ENCODE results near the gene AP3B1.

DNA sequence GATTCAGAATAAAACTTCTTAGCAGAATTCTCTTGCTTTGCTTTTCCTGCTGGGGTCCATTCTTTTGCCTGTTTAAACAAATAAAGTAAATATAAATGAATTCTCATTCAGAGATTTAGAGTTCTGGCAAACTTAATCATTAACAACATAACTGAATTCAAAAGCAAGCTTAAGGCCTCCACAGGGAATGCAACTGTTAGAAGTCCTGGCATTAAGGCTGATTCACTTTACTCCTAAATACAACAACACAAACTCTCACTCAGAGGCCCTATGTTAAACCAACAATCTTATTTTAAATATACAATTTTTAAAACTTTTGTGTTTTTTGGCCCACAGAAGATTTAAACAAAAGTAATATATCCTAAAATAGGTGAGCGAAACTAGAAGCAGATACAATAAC, 178.3 kb downstream of the AP3B1 start:
- TF ChIP-seq, protein P1, sequence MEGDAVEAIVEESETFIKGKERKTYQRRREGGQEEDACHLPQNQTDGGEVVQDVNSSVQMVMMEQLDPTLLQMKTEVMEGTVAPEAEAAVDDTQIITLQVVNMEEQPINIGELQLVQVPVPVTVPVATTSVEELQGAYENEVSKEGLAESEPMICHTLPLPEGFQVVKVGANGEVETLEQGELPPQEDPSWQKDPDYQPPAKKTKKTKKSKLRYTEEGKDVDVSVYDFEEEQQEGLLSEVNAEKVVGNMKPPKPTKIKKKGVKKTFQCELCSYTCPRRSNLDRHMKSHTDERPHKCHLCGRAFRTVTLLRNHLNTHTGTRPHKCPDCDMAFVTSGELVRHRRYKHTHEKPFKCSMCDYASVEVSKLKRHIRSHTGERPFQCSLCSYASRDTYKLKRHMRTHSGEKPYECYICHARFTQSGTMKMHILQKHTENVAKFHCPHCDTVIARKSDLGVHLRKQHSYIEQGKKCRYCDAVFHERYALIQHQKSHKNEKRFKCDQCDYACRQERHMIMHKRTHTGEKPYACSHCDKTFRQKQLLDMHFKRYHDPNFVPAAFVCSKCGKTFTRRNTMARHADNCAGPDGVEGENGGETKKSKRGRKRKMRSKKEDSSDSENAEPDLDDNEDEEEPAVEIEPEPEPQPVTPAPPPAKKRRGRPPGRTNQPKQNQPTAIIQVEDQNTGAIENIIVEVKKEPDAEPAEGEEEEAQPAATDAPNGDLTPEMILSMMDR (IDR thresholded peaks at IDR 0.05), result no peak
- no peak for TF ChIP-seq POLR2A (IDR thresholded peaks at IDR 0.05)
